Neural progenitor cell (in vitro differentiated cells): Measurements from ENCODE around the gene HRCT1.

Experiments used
- EZH2 ChIP-seq: fragments of 200-600 bp; sonication (generic); IDR thresholded peaks from 2 replicates; pipeline ENCODE4 v1.6.1; 2017; ENCODE audit warnings: antibody characterized with exemption, mild to moderate bottlenecking, moderate library complexity
- TF ChIP-seq, protein P1 (sequence below): fragments of 200-600 bp; sonication (generic); IDR thresholded peaks from 2 replicates; pipeline ENCODE4 v1.5.1; 2017; ENCODE audit warnings: antibody characterized with exemption, mild to moderate bottlenecking

- TF ChIP-seq, protein P1, sequence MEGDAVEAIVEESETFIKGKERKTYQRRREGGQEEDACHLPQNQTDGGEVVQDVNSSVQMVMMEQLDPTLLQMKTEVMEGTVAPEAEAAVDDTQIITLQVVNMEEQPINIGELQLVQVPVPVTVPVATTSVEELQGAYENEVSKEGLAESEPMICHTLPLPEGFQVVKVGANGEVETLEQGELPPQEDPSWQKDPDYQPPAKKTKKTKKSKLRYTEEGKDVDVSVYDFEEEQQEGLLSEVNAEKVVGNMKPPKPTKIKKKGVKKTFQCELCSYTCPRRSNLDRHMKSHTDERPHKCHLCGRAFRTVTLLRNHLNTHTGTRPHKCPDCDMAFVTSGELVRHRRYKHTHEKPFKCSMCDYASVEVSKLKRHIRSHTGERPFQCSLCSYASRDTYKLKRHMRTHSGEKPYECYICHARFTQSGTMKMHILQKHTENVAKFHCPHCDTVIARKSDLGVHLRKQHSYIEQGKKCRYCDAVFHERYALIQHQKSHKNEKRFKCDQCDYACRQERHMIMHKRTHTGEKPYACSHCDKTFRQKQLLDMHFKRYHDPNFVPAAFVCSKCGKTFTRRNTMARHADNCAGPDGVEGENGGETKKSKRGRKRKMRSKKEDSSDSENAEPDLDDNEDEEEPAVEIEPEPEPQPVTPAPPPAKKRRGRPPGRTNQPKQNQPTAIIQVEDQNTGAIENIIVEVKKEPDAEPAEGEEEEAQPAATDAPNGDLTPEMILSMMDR = no peak
- TF ChIP-seq EZH2 = no peak
These were observed 1.1 kb downstream of the HRCT1 start for GRCh38 chr9:35906923-35907699.
